Adrenal gland (tissue), 12 donors: ENCODE measurements around the gene TAC3. TPM values are rescaled to one million over a fixed set of nuclear protein-coding genes. Genes with fewer than 3 reads are reported as not detected.

ENCODE experiments used
- DNase-seq, 7 donors: peaks; one replicate each; pipeline ENCODE4 v3.0.0-alpha.2; 2019 to 2020
- H3K27ac ChIP-seq, 5 donors: fragments of 200-600 bp; sonication (generic) in 4 of 5; 1 replicate in 3 of 5; 2 replicates in 2 of 5; pipeline versions ENCODE4 v1.5.1 to v1.8.0; 2016 to 2020; ENCODE audit warnings: mild to moderate bottlenecking in 1 of 5
- H3K27me3 ChIP-seq: fragments of 200-600 bp; 2 replicates; pipeline ENCODE4 v1.8.0; 2021
- H3K36me3 ChIP-seq, 2 donors: fragments of 200-600 bp; replicated peaks in 1 of 2; 1 replicate in 1 of 2; 2 replicates in 1 of 2; pipeline versions ENCODE4 v1.5.1 to v1.8.0; 2018 to 2022
- H3K4me1 ChIP-seq, 2 donors: fragments of 200-600 bp; replicated peaks in 1 of 2; 1 replicate in 1 of 2; 2 replicates in 1 of 2; pipeline versions ENCODE4 v1.5.1 to v1.8.0; 2018 to 2021
- H3K4me3 ChIP-seq, 4 donors: fragments of 200-600 bp; sonication (generic) in 3 of 4; one replicate each; pipeline ENCODE4 v1.5.1; 2016 to 2018
- H3K9me3 ChIP-seq, 3 donors: fragments of 200-600 bp; sonication (generic) in 1 of 3; replicated peaks in 1 of 3; 1 replicate in 2 of 3; 2 replicates in 1 of 3; pipeline versions ENCODE4 v1.5.1 to v1.8.0; 2016 to 2021
- POLR2A ChIP-seq, 2 donors: fragments of 450-650 bp; IDR thresholded peaks; one replicate each; pipeline ENCODE4 v1.6.1; 2017; ENCODE audit warnings: antibody characterized with exemption in 2 of 2, mild to moderate bottlenecking in 2 of 2, moderate library complexity in 1 of 2
- WGBS, 4 donors: extraction: QIAGEN DNeasy Blood & Tissue Kit in 2 of 4; methylation state at CpG; one replicate each; pipeline versions ENCODE4 v1.1.5 to v1.1.7; 2013 to 2017; 5-methylcytosine and 5-hydroxymethylcytosine counted together
- intact Hi-C, 2 donors: fragments of 100-400 bp; cut with DNase I; formaldehyde crosslinking; loops; one replicate each; pipeline versions ENCODE4 v1.14.1 to v1.15.0; 2022 to 2023
- polyA plus RNA-seq, 3 donors: library from polyadenylated mRNA; stranded (reverse); fragments of 200-250 nt in 2 of 3; fragments of 350-450 nt in 1 of 3; fragmentation: Illumina TruSeq in 1 of 3; extraction: RNeasy Lipid Tissue Mini Kit (QIAGEN cat#74804) in 1 of 3; gene quantifications; one replicate each; pipeline ENCODE4 v1.2.3, GENCODE V29; 2013 to 2014
- total RNA-seq, 9 donors: library from RNA; depleted of rRNA in 4 of 9; stranded (reverse); fragments of >200 nt in 4 of 9; fragments of 120-200 nt in 1 of 9; fragmentation: NEBNext Ultra II Directional in 1 of 9; extraction: Animal tissue kit (Norgen Biotek cat#: 25700) in 1 of 9; gene quantifications; one replicate each; pipeline versions ENCODE4 v1.1.0 to v1.2.4, GENCODE V29; 2013 to 2023
- TF ChIP-seq, protein P1 (sequence below), 6 experiments: fragments of 450-650 bp in 4 of 6; fragments of 200-600 bp in 2 of 6; sonication (generic) in 1 of 6; IDR thresholded peaks; 1 replicate in 5 of 6; 2 replicates in 1 of 6; pipeline versions ENCODE4 v1.5.1 to v1.8.0; 2016 to 2021; ENCODE audit warnings: antibody characterized with exemption in 6 of 6, mild to moderate bottlenecking in 2 of 6, moderate library complexity in 1 of 6
- donor health status: healthy with polysubstance abuse.
- donor health status: Bipolar disorder and iron deficiency.
- donor health status: DM: yes; HTN: yes; CAD: no.
- donor health status: DM: no; HTN: no; CAD: no.
- donor health status: DM: no; HTN: no; CAD: no.
- donor health status: DM: yes; HTN: yes; CAD: no.

TAC3 gene
- total and polyA plus RNA-seq, 12 donors: 0.39 to 1.1 (median 0.46) TPM; not detected in 9

DNA sequence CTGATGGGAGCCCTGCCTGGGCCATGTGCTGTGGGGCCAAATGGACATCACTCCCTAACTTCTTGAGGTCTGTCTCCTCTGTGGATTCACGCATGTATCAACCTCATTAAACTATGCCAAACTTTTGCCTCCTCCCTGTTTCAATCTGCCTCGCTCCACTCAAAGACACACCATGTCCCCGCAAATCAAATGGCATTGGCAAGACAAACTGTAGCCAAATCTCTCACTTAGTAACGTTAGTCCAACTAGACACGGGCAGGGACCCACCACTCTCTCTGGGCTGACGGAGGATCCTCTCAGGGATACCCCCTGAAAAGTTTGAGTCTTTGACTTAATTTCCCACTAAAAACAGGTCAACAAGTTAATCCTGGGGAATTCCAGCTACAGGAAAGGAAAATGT, 18.0 kb downstream of the TAC3 start:
- H3K36me3 ChIP-seq: peaks cover 0 to 23% of the 10 kb centered on the region in 2 donors
- TF ChIP-seq POLR2A (IDR thresholded peaks at IDR 0.05): no peak
- TF ChIP-seq, protein P1, sequence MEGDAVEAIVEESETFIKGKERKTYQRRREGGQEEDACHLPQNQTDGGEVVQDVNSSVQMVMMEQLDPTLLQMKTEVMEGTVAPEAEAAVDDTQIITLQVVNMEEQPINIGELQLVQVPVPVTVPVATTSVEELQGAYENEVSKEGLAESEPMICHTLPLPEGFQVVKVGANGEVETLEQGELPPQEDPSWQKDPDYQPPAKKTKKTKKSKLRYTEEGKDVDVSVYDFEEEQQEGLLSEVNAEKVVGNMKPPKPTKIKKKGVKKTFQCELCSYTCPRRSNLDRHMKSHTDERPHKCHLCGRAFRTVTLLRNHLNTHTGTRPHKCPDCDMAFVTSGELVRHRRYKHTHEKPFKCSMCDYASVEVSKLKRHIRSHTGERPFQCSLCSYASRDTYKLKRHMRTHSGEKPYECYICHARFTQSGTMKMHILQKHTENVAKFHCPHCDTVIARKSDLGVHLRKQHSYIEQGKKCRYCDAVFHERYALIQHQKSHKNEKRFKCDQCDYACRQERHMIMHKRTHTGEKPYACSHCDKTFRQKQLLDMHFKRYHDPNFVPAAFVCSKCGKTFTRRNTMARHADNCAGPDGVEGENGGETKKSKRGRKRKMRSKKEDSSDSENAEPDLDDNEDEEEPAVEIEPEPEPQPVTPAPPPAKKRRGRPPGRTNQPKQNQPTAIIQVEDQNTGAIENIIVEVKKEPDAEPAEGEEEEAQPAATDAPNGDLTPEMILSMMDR (IDR thresholded peaks at IDR 0.05): no peak
- peak in 1 of 7 donors; percentile 28 for DNase-seq
- H3K27ac ChIP-seq: peak overlapping the region in 1 of 5 donors; percentile 81
- intact Hi-C loops: no loop called here
- no peak overlapping the region for H3K4me3 ChIP-seq
- H3K27me3 ChIP-seq: no peaks in the 10 kb centered on the region
- peaks cover 0 to 15% of the 10 kb centered on the region in 2 donors for H3K4me1 ChIP-seq
- no peaks in the 10 kb centered on the region for H3K9me3 ChIP-seq
- 89 to 94% (median 93%) methylated on average over 6 of the region's 6 CpGs for WGBS, 4 donors

DNA sequence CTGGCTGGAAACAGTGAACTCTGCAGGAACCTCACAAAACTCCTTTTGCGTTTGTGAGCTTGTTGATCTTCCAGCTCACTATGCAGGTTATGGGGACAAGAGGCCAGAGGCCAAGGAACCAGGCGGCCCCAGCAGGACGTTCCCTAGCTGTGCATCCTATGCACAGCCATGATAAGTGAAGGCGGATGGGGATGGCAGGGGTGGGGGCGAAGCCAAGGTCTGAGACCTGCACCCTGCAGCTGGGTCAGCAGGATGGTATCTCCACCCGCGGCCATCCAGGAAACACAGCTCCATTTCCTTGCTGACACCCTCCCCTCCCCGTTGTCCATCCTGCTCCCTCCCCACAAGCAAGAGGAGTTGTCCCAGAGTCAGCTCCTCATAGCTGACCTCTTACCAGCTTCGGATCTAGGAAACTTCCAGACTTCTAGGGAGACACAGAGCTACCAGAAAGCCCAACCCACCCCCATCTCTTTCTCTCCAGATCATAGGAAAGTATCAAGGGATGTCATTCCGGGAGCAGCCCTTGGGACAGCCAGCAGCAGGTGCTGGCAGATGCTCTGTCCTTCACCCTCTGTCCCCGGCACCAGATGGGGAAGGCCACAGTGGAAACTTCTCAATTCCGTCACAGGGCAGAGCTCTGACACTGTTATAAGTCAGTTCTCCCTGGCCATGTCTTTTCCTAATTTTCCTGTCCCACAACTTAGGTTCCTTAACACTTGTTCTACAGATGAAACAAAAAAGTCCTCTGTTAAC, 19.4 kb downstream of the TAC3 start:
- Histone ChIP-seq H3K27ac (peak overlapping the region in 3 of 5 donors; percentile 14 to 81 (median 47)), H3K27me3 (no peaks in the 10 kb centered on the region), H3K4me3 (no peak overlapping the region), H3K36me3 (peaks cover 0 to 9% of the 10 kb centered on the region in 2 donors), H3K9me3 (no peaks in the 10 kb centered on the region), H3K4me1 (peaks cover 0 to 18% of the 10 kb centered on the region in 2 donors)
- WGBS, 4 donors: 47 to 62% (median 58%) methylated on average over 11 to 12 of the region's 12 CpGs
- TF ChIP-seq, protein P1 (IDR thresholded peaks at IDR 0.05): no peak
- no peak for TF ChIP-seq POLR2A (IDR thresholded peaks at IDR 0.05)
- DNase-seq: peak in 6 of 7 donors; percentile 38 to 78 (median 54)
- intact Hi-C loops: no loop called here

DNA sequence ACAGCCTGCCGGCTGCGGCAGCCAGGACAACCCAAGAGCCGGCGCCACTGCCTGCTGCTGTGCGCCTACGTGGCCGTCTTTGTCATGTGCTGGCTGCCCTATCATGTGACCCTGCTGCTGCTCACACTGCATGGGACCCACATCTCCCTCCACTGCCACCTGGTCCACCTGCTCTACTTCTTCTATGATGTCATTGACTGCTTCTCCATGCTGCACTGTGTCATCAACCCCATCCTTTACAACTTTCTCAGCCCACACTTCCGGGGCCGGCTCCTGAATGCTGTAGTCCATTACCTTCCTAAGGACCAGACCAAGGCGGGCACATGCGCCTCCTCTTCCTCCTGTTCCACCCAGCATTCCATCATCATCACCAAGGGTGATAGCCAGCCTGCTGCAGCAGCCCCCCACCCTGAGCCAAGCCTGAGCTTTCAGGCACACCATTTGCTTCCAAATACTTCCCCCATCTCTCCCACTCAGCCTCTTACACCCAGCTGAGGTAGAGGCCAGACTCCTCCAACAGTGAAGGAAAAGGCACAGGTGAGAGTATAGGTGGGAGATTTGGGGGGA, 20.3 kb downstream of the TAC3 start:
- intact Hi-C loops: no loop called here
- 80 to 95% (median 90%) methylated on average over 9 to 11 of the region's 11 CpGs for WGBS, 4 donors
- TF ChIP-seq, protein P1 (IDR thresholded peaks at IDR 0.05): no peak
- TF ChIP-seq POLR2A (IDR thresholded peaks at IDR 0.05): no peak

DNA sequence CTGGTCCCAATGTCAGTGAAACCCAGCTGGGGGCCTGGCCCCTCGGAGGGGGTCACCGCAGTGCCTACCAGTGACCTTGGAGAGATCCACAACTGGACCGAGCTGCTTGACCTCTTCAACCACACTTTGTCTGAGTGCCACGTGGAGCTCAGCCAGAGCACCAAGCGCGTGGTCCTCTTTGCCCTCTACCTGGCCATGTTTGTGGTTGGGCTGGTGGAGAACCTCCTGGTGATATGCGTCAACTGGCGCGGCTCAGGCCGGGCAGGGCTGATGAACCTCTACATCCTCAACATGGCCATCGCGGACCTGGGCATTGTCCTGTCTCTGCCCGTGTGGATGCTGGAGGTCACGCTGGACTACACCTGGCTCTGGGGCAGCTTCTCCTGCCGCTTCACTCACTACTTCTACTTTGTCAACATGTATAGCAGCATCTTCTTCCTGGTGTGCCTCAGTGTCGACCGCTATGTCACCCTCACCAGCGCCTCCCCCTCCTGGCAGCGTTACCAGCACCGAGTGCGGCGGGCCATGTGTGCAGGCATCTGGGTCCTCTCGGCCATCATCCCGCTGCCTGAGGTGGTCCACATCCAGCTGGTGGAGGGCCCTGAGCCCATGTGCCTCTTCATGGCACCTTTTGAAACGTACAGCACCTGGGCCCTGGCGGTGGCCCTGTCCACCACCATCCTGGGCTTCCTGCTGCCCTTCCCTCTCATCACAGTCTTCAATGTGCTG, 21.0 kb downstream of the TAC3 start:
- no peak for TF ChIP-seq POLR2A (IDR thresholded peaks at IDR 0.05)
- TF ChIP-seq, protein P1 (IDR thresholded peaks at IDR 0.05): no peak
- Histone ChIP-seq H3K36me3 (peaks cover 0 to 4% of the 10 kb centered on the region in 2 donors), H3K4me3 (no peak overlapping the region), H3K27ac (peak overlapping the region in 1 of 5 donors; percentile 81), H3K4me1 (peaks cover 0 to 21% of the 10 kb centered on the region in 2 donors), H3K27me3 (no peaks in the 10 kb centered on the region), H3K9me3 (no peaks in the 10 kb centered on the region)
- intact Hi-C loops: no loop called here
- peak in 1 of 7 donors; percentile 45 for DNase-seq
- WGBS, 4 donors: 84 to 91% (median 87%) methylated on average over 8 to 26 of the region's 26 CpGs

More for the DNA sequence above, 20.3 kb downstream of the TAC3 start:
- Histone ChIP-seq H3K27me3 (no peaks in the 10 kb centered on the region), H3K27ac (peak overlapping the region in 3 of 5 donors; percentile 5 to 81 (median 47)), H3K36me3 (peaks cover 0 to 8% of the 10 kb centered on the region in 2 donors), H3K4me3 (no peak overlapping the region), H3K9me3 (no peaks in the 10 kb centered on the region), H3K4me1 (peaks cover 0 to 19% of the 10 kb centered on the region in 2 donors)
- DNase-seq: no peak
